Measurements from ENCODE around the gene HSPA12B. TPM values are rescaled to one million over a fixed set of nuclear protein-coding genes. Genes with fewer than 3 reads are reported as not detected.

Gene HSPA12B
- total and polyA plus RNA-seq, 4 donors: 0.25 to 21.2 (median 6.5) TPM

DNA sequence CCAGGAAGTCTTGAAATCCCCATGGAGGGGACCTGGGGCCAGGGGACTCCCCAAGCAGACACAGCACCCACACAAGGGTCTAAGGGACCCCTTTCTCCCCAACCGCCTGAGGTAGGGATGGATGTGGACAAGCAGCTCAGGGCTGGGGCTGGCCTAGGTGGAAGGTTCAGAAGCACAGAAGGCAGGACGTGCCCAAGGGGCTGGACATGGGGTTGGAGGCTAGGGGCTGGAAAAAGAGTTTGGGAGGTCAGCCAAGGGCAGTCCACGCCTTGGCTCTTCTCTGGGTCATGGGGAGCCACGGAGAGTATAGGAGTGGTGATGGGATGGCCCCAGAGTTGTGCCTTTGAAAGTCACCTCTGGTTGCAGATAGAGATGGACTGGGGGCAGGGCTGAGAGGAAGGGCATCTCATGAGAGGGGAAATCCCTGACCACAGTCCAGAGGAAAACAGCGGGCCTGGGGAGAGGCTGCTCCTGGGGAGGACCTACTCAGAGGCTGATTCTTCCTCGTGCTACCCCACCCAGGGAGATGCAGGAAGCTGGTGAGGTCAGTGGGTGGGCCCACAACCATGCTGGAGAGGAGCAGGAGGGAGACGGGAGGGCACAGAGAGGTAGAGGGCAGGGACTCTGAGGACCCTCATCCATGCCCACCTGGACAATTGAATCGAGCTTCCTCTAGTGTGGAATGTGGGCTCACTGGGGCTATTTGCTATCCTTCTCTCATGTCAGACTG lies 2.5 kb upstream of the HSPA12B start:
- no peak for DNase-seq
- no peaks in the 10 kb centered on the region for H3K36me3 ChIP-seq (ENCODE audit: control insufficient read depth in 1 of 2, insufficient read depth in 2 of 2, low read length in 1 of 2)
- intact Hi-C loops (cut with DNase I): no loop called here
- WGBS, 2 donors: 88 to 95% methylated on average over 8 of the region's 8 CpGs
- H3K27ac ChIP-seq (ENCODE audit: low read depth in 1 of 2, low read length in 2 of 2): no peak overlapping the region
- no peak for ATAC-seq (ENCODE audit: low FRiP score)
- H3K9me3 ChIP-seq (ENCODE audit: control insufficient read depth, low read length): no peaks in the 10 kb centered on the region
- no peaks in the 10 kb centered on the region for H3K4me1 ChIP-seq (ENCODE audit: control insufficient read depth in 1 of 2, insufficient read depth in 2 of 2, low read length in 2 of 2)
- H3K27me3 ChIP-seq (ENCODE audit: control insufficient read depth in 1 of 2, insufficient read depth in 2 of 2, low read length in 1 of 2): no peaks in the 10 kb centered on the region
- H3K4me3 ChIP-seq (ENCODE audit: low read length in 2 of 2): no peak overlapping the region

DNA sequence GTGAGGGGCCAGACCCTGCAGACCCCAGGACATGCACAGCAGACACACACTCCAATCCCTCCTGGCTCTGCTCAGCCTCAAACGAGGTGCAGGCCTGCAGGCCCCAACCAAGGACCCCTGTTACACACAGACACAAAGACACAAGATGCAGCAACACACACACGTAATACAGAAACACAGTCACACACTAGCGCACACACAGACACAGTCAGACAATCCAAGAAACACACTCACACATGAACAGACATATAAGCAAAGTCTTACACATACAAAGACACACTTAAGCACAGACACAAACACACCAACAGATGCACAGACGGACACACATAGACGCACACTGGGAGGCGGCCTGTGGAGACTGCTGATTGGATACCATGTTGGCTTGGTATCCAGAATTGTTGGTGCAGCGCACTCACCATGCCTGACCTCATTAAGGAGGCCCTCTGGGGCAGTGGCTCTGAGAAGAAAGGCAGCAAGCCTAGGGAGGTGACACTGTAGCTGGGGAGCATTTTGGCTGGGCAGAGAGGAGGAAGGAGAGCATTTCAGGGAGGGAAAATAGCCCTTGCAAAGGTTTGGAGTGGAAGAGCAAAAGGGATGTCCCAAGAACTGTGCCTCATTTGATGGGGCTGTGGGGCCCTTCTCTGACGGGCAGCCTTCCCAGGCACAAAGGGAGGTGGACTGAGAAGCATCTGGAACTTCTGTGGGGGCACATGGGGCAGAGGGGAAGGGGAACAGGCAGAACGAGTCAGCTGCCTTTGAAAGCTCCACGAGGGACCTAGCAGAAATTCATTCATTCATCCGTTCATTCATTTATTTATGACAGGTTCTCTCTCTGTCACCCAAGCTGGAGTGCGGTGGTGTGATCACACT lies 1.4 kb upstream of the HSPA12B start:
- intact Hi-C loops (cut with DNase I): no loop called here
- H3K9me3 ChIP-seq (ENCODE audit: control insufficient read depth, low read length): no peaks in the 10 kb centered on the region
- no peaks in the 10 kb centered on the region for H3K4me1 ChIP-seq (ENCODE audit: control insufficient read depth in 1 of 2, insufficient read depth in 2 of 2, low read length in 2 of 2)
- no peak overlapping the region for H3K4me3 ChIP-seq (ENCODE audit: low read length in 2 of 2)
- H3K36me3 ChIP-seq (ENCODE audit: control insufficient read depth in 1 of 2, insufficient read depth in 2 of 2, low read length in 1 of 2): no peaks in the 10 kb centered on the region
- H3K27ac ChIP-seq (ENCODE audit: low read depth in 1 of 2, low read length in 2 of 2): no peak overlapping the region
- 90% methylated on average over 12 of the region's 12 CpGs for WGBS, 2 donors
- ATAC-seq (ENCODE audit: low FRiP score): no peak
- DNase-seq: peak in 1 of 2 donors; percentile 23
- no peaks in the 10 kb centered on the region for H3K27me3 ChIP-seq (ENCODE audit: control insufficient read depth in 1 of 2, insufficient read depth in 2 of 2, low read length in 1 of 2)

DNA sequence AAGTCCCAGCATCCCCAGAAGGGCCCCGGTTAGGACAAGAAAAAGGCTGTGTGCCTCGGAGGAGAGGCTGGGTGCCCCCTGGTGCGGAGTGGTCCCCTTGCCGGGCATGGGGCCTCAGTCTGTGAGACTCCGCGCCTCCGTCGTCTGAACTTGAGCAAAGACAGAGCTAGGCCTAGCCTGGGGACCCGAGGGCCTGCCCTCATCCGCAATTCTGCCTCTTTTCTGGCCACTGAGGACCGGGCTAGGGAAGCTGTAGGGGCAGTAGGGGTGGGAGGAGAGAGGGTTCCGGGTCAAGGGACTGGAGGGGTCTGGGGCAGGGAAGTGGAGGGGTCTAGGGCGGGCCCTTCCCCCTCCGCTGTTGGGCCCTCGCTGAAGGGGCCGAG lies 550 bp upstream of the HSPA12B start:
- Histone ChIP-seq H3K27ac (ENCODE audit: low read depth in 1 of 2, low read length in 2 of 2) (no peak overlapping the region), H3K27me3 (ENCODE audit: control insufficient read depth in 1 of 2, insufficient read depth in 2 of 2, low read length in 1 of 2) (no peaks in the 10 kb centered on the region), H3K4me3 (ENCODE audit: low read length in 2 of 2) (no peak overlapping the region), H3K9me3 (ENCODE audit: control insufficient read depth, low read length) (no peaks in the 10 kb centered on the region), H3K4me1 (ENCODE audit: control insufficient read depth in 1 of 2, insufficient read depth in 2 of 2, low read length in 2 of 2) (no peaks in the 10 kb centered on the region), H3K36me3 (ENCODE audit: control insufficient read depth in 1 of 2, insufficient read depth in 2 of 2, low read length in 1 of 2) (no peaks in the 10 kb centered on the region)
- no peak for ATAC-seq (ENCODE audit: low FRiP score)
- intact Hi-C loops (cut with DNase I): no loop called here
- DNase-seq: peak in 1 of 2 donors; percentile 38
- 84 to 91% methylated on average over 13 to 16 of the region's 16 CpGs for WGBS, 2 donors

DNA sequence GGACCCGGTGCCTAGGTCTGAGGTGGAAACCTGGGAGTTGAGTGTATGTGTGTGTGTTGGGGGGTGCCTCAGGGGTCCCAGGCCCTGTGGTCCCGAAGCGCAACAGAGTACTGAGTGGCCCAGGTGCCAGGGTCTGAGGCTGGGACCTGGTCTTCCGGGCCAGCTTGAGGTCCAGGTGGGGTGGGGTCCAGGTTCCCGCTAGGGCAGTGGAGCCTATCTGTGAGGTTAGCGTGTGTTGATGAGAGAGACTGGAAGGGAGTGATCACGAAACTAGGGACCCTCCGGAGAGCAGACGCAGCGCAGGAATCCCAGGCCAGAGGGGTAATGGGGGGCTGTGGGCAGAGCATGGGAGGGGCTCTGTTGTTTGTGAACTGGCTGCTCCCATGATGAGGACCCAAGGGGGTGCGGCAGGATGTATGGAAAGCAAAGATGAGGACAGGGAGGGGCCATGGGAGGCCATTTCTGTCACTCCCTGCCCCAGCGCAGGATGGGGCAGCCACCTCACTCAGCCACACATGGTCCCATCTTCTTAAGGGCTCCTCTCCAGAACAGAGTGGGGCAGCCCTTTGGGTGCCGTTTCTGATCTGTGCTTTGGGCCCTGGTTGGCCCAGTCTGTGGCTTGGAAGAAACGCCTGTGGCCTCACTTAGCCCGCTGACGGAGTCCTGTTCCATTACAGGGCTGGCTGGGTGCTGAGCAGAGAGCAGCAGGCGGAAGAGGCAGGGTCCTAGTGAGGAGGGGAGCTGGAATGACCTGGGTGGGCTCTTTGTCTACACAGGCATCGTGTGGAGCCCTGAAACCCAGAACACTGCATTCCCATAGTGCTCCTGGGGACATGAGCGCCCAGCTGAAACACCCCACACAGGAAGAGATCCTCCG lies 872 bp downstream of the HSPA12B start:
- H3K36me3 ChIP-seq (ENCODE audit: control insufficient read depth in 1 of 2, insufficient read depth in 2 of 2, low read length in 1 of 2): no peaks in the 10 kb centered on the region
- intact Hi-C loops (cut with DNase I): no loop called here
- H3K4me3 ChIP-seq (ENCODE audit: low read length in 2 of 2): no peak overlapping the region
- DNase-seq: peak in 1 of 2 donors; percentile 46
- no peaks in the 10 kb centered on the region for H3K9me3 ChIP-seq (ENCODE audit: control insufficient read depth, low read length)
- WGBS, 2 donors: 93 to 94% methylated on average over 20 of the region's 20 CpGs
- no peak overlapping the region for H3K27ac ChIP-seq (ENCODE audit: low read depth in 1 of 2, low read length in 2 of 2)
- ATAC-seq (ENCODE audit: low FRiP score): peak; percentile 12
- no peaks in the 10 kb centered on the region for H3K27me3 ChIP-seq (ENCODE audit: control insufficient read depth in 1 of 2, insufficient read depth in 2 of 2, low read length in 1 of 2)
- no peaks in the 10 kb centered on the region for H3K4me1 ChIP-seq (ENCODE audit: control insufficient read depth in 1 of 2, insufficient read depth in 2 of 2, low read length in 2 of 2)

DNA sequence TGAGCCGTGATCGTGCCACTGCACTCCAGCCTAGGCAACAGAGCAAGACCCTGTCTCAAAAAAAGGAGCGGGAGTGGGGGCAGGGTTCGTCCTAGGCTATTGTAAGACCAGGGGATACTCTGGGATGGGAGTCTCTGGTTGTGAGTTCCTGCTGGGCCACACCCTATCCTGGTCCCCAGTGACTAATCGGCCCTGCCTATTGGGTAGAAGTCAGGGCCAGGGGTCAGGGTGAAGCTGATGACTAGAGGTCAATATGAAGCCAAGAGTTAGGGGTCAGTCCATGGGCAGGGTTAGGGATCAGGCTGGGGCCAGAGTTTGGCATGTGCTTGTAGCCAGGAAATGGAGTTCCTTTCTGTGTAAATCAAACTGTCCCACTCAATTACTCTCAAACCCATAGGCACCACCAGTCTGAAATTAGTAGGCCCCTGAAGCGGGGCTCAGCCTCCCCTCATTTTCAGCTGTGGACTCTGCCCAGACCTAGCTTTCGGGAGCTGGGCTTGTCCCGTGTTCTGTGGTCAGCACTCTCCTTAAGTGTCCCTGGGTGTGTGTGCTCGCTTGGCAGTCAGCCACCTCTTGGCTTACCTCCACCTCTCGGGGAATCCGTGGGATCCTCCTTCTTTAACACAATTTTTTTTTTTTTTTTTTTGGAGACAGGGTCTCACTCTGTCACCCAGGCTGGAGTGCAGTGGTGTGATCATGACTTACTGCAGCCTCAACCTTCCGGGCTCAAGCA lies 1.8 kb downstream of the HSPA12B start:
- no peaks in the 10 kb centered on the region for H3K4me1 ChIP-seq (ENCODE audit: control insufficient read depth in 1 of 2, insufficient read depth in 2 of 2, low read length in 2 of 2)
- H3K36me3 ChIP-seq (ENCODE audit: control insufficient read depth in 1 of 2, insufficient read depth in 2 of 2, low read length in 1 of 2): no peaks in the 10 kb centered on the region
- no peak overlapping the region for H3K27ac ChIP-seq (ENCODE audit: low read depth in 1 of 2, low read length in 2 of 2)
- H3K4me3 ChIP-seq (ENCODE audit: low read length in 2 of 2): no peak overlapping the region
- 74 to 80% methylated on average over 12 of the region's 12 CpGs for WGBS, 2 donors
- no peak for DNase-seq
- no peak for ATAC-seq (ENCODE audit: low FRiP score)
- no peaks in the 10 kb centered on the region for H3K9me3 ChIP-seq (ENCODE audit: control insufficient read depth, low read length)
- H3K27me3 ChIP-seq (ENCODE audit: control insufficient read depth in 1 of 2, insufficient read depth in 2 of 2, low read length in 1 of 2): no peaks in the 10 kb centered on the region
- intact Hi-C loops (cut with DNase I): no loop called here

DNA sequence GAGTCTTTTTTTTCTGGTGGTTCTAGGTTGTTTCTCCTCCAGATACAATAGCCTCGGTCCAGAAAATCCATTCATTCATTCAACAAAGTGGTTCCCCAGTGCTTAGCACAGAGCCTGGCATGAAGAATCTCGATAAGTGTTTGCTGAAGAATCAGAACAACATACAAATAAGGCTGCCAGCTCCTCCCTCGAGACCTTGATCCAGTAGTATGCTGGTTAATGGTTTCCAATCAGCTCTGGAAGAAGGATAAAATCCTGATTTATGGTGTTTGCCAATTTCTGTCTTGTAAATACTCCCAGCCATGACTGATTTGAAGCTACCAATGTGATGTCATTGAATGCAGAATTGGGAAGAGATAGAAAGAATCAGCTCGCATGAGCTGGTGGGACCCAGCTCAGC lies 3.3 kb downstream of the HSPA12B start:
- 91 to 92% methylated on average over 4 of the region's 4 CpGs for WGBS, 2 donors
- DNase-seq (no peak), ATAC-seq (ENCODE audit: low FRiP score) (no peak)
- H3K9me3 ChIP-seq (ENCODE audit: control insufficient read depth, low read length): no peaks in the 10 kb centered on the region
- no peaks in the 10 kb centered on the region for H3K4me1 ChIP-seq (ENCODE audit: control insufficient read depth in 1 of 2, insufficient read depth in 2 of 2, low read length in 2 of 2)
- no peak overlapping the region for H3K27ac ChIP-seq (ENCODE audit: low read depth in 1 of 2, low read length in 2 of 2)
- no peaks in the 10 kb centered on the region for H3K27me3 ChIP-seq (ENCODE audit: control insufficient read depth in 1 of 2, insufficient read depth in 2 of 2, low read length in 1 of 2)
- no peak overlapping the region for H3K4me3 ChIP-seq (ENCODE audit: low read length in 2 of 2)
- H3K36me3 ChIP-seq (ENCODE audit: control insufficient read depth in 1 of 2, insufficient read depth in 2 of 2, low read length in 1 of 2): no peaks in the 10 kb centered on the region
- intact Hi-C loops (cut with DNase I): no loop called here

DNA sequence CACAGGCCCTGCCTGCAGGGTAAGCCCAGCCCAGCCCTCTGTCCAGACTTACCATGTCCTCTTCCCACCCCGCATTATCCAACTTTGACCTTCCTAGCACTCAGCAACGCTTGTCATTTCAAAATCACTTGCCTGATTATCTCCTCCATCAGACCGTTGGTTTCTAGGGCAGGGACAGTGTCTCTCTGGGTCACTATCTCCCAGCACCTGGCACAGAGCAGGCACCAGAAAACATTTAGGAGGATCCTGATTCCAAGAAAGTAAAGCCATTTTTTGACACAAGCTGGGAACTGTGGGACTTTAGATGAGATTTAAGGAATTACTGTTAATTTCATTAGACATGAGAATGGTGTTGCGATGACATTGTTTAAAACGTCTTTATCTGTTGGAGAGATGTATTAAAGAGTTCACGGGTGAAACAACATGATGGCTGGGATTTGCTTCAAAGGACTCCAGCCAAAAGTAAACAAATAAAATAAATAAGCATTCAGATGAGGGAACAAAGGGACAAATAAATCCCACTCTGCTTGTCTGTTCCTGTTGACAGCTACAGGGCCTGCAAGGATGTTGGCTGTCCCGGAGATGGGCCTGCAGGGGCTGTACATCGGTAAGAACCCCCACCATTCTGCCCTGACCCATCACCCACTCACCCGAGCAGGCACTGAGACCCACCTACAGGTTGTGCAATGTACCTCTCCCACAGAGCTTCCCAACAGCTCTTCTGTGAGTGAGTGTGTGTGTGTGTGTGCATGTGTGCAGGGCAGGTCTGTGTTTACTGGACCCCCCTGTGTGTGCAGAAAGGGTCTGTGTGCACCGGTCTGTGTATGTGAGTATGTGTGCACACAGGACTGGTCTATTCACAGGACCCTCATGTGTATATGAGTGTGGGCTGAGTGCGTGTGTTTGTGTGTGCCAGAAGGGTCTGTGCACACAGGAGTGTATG lies 5.9 kb downstream of the HSPA12B start:
- no peak for ATAC-seq (ENCODE audit: low FRiP score)
- Histone ChIP-seq H3K36me3 (ENCODE audit: control insufficient read depth in 1 of 2, insufficient read depth in 2 of 2, low read length in 1 of 2) (no peaks in the 10 kb centered on the region), H3K27me3 (ENCODE audit: control insufficient read depth in 1 of 2, insufficient read depth in 2 of 2, low read length in 1 of 2) (no peaks in the 10 kb centered on the region), H3K9me3 (ENCODE audit: control insufficient read depth, low read length) (no peaks in the 10 kb centered on the region), H3K4me1 (ENCODE audit: control insufficient read depth in 1 of 2, insufficient read depth in 2 of 2, low read length in 2 of 2) (no peaks in the 10 kb centered on the region), H3K27ac (ENCODE audit: low read depth in 1 of 2, low read length in 2 of 2) (no peak overlapping the region), H3K4me3 (ENCODE audit: low read length in 2 of 2) (no peak overlapping the region)
- DNase-seq: no peak
- 82 to 83% methylated on average over 11 of the region's 11 CpGs for WGBS, 2 donors
- intact Hi-C loops (cut with DNase I): no loop called here
